ENCODE results near the gene ANKS3.

DNA sequence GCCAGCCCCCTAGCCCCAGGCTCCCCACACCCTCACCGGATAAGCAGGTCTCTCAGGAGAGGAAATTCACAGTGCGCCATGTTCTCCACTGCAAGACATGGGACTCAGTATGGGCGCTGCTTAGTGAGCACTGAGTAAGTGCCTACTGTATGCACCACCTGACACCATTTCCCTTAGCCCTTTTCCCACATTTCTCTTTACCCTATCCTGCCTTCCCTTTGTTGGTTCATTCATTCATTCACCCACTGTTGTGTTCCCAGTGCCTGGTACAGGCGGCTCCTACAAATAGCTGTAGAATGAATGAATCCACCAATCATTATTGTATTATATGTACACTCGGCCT lies 44.0 kb upstream of the ANKS3 start:
- no peak for TF ChIP-seq EZH2 (IDR thresholded peaks at IDR 0.05; ENCODE audit: low read length)
- TF ChIP-seq, protein P1, sequence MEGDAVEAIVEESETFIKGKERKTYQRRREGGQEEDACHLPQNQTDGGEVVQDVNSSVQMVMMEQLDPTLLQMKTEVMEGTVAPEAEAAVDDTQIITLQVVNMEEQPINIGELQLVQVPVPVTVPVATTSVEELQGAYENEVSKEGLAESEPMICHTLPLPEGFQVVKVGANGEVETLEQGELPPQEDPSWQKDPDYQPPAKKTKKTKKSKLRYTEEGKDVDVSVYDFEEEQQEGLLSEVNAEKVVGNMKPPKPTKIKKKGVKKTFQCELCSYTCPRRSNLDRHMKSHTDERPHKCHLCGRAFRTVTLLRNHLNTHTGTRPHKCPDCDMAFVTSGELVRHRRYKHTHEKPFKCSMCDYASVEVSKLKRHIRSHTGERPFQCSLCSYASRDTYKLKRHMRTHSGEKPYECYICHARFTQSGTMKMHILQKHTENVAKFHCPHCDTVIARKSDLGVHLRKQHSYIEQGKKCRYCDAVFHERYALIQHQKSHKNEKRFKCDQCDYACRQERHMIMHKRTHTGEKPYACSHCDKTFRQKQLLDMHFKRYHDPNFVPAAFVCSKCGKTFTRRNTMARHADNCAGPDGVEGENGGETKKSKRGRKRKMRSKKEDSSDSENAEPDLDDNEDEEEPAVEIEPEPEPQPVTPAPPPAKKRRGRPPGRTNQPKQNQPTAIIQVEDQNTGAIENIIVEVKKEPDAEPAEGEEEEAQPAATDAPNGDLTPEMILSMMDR (optimal IDR thresholded peaks at IDR 0.05 in 1 of 3, IDR thresholded peaks at IDR 0.05 in 1 of 3, conservative IDR thresholded peaks at IDR 0.05 in 1 of 3; ENCODE audit: extremely low read depth in 1 of 3, insufficient read depth in 2 of 3, low read length in 3 of 3) = no peak

All from keratinocyte (primary cell).